Suprapubic skin (tissue), 3 donors: Measurements from ENCODE around the gene PRKCQ.

ENCODE experiments used
- CTCF ChIP-seq, 2 donors: fragments of 200-600 bp in 1 of 2; fragments of 450-650 bp in 1 of 2; sonication (generic) in 1 of 2; IDR thresholded peaks; one replicate each; pipeline ENCODE4 v1.5.1; 2016 to 2019; ENCODE audit warnings: antibody characterized with exemption in 2 of 2, mild to moderate bottlenecking in 1 of 2, moderate library complexity in 1 of 2
- POLR2A ChIP-seq, 2 donors: fragments of 450-650 bp; IDR thresholded peaks; one replicate each; pipeline ENCODE4 v1.6.1; 2017; ENCODE audit warnings: antibody characterized with exemption in 2 of 2, mild to moderate bottlenecking in 2 of 2, moderate library complexity in 2 of 2

- TF ChIP-seq CTCF (IDR thresholded peaks at IDR 0.05) (no peak), POLR2A (IDR thresholded peaks at IDR 0.05) (no peak)
These were observed 74.8 kb downstream of the PRKCQ start for GRCh38 chr10:6505300-6505699.
